HL-60 (cell line): ENCODE measurements around the gene ANKRD44.
A peak's percentile ranks its signal among the peaks of the same experiment; 100 is the strongest.

Experiments
- DNase-seq, 2 experiments: peaks; one replicate each; pipeline ENCODE4 v3.0.0-alpha.2; 2010 to 2020; ENCODE audit warnings: low read depth in 1 of 2, low spot score in 1 of 2
- H3K27ac ChIP-seq: fragments of 250-450 bp; sonication (Bioruptor Pico); replicated peaks from 2 replicates; pipeline ENCODE4 v1.5.1; 2020; ENCODE audit warnings: mild to moderate bottlenecking, moderate library complexity
- H3K27me3 ChIP-seq: fragments of 250-450 bp; sonication (Bioruptor Pico); 2 replicates; pipeline ENCODE4 v1.5.1; 2021; ENCODE audit warnings: mild to moderate bottlenecking, moderate library complexity; ENCODE audit not compliant: insufficient read depth, poor library complexity, severe bottlenecking
- H3K4me3 ChIP-seq: replicated peaks from 2 replicates; pipeline ENCODE4 v1.5.1; 2011; ENCODE audit warnings: mild to moderate bottlenecking, control low read depth, low read length; ENCODE audit not compliant: insufficient read depth
- GABPA ChIP-seq: IDR thresholded peaks from 2 replicates; pipeline ENCODE4 v1.6.1; 2012; ENCODE audit warnings: low read depth
- POLR2AphosphoS5 ChIP-seq: IDR thresholded peaks from 2 replicates; pipeline ENCODE4 v1.6.1; 2012; ENCODE audit warnings: low read depth
- SPI1 ChIP-seq: IDR thresholded peaks from 2 replicates; pipeline ENCODE4 v1.6.1; 2012; ENCODE audit warnings: low read depth, mild to moderate bottlenecking, borderline replicate concordance
- TF ChIP-seq, protein P1 (sequence below): IDR thresholded peaks from 2 replicates; pipeline ENCODE4 v1.6.1; 2012; ENCODE audit warnings: low read depth; ENCODE audit not compliant: insufficient replicate concordance
- TF ChIP-seq, protein P2 (sequence below): IDR thresholded peaks from one replicate; pipeline ENCODE4 v1.5.1; 2011; ENCODE audit warnings: low read length, control low read depth, inconsistent platforms; ENCODE audit not compliant: insufficient read depth

The ANKRD44 gene

DNA sequence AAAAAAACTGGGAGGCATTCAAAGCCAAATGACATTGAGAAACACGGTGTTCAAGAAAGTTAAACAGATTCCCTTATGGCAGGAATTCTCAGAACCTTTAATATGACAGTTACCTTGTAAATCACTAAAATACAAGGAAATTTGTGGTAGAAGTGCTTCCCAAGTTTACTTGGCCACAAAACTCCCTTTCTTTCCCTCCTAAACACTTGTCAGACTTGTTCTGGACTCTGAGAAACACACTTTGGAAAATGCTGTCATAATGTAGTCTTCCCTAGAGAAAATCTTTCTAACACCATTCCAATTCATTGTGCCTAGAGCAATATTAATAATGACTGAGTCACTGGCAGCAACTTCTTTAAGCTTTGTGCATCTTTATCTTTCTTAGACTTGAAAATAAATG lies 140.4 kb downstream of the ANKRD44 start:
- TF ChIP-seq GABPA (no peak), POLR2AphosphoS5 (no peak), SPI1 (no peak)
- Histone ChIP-seq H3K27ac (no peak overlapping the region), H3K4me3 (no peak overlapping the region), H3K27me3 (no peaks in the 10 kb centered on the region)
- DNase-seq: no peak

DNA sequence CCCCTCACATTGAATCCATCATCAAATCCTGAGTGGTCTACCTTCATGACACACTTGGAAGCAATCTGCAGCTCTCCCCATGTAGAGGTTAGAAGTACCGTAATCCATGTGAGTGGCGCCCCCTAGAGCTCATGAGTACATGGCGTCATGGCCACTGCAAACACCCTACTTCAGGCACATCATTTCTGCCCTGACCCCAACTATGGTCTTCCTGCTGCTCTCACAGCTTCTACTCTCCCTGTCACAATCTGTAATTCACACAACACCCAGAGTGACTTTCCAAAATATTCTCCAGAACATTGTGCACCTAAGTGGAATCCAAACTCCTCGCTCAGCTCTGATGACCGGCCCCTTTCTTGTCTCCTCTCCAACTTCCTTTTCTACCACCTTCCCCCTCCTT lies 141.9 kb downstream of the ANKRD44 start:
- TF ChIP-seq, protein P1, sequence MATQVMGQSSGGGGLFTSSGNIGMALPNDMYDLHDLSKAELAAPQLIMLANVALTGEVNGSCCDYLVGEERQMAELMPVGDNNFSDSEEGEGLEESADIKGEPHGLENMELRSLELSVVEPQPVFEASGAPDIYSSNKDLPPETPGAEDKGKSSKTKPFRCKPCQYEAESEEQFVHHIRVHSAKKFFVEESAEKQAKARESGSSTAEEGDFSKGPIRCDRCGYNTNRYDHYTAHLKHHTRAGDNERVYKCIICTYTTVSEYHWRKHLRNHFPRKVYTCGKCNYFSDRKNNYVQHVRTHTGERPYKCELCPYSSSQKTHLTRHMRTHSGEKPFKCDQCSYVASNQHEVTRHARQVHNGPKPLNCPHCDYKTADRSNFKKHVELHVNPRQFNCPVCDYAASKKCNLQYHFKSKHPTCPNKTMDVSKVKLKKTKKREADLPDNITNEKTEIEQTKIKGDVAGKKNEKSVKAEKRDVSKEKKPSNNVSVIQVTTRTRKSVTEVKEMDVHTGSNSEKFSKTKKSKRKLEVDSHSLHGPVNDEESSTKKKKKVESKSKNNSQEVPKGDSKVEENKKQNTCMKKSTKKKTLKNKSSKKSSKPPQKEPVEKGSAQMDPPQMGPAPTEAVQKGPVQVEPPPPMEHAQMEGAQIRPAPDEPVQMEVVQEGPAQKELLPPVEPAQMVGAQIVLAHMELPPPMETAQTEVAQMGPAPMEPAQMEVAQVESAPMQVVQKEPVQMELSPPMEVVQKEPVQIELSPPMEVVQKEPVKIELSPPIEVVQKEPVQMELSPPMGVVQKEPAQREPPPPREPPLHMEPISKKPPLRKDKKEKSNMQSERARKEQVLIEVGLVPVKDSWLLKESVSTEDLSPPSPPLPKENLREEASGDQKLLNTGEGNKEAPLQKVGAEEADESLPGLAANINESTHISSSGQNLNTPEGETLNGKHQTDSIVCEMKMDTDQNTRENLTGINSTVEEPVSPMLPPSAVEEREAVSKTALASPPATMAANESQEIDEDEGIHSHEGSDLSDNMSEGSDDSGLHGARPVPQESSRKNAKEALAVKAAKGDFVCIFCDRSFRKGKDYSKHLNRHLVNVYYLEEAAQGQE: no peak
- TF ChIP-seq POLR2AphosphoS5: no peak
- TF ChIP-seq, protein P2, sequence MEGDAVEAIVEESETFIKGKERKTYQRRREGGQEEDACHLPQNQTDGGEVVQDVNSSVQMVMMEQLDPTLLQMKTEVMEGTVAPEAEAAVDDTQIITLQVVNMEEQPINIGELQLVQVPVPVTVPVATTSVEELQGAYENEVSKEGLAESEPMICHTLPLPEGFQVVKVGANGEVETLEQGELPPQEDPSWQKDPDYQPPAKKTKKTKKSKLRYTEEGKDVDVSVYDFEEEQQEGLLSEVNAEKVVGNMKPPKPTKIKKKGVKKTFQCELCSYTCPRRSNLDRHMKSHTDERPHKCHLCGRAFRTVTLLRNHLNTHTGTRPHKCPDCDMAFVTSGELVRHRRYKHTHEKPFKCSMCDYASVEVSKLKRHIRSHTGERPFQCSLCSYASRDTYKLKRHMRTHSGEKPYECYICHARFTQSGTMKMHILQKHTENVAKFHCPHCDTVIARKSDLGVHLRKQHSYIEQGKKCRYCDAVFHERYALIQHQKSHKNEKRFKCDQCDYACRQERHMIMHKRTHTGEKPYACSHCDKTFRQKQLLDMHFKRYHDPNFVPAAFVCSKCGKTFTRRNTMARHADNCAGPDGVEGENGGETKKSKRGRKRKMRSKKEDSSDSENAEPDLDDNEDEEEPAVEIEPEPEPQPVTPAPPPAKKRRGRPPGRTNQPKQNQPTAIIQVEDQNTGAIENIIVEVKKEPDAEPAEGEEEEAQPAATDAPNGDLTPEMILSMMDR: peak; percentile 71
- no peak overlapping the region for H3K4me3 ChIP-seq
- H3K27ac ChIP-seq: no peak overlapping the region
- H3K27me3 ChIP-seq: no peaks in the 10 kb centered on the region
- peak; percentile 20 to 77 for DNase-seq

DNA sequence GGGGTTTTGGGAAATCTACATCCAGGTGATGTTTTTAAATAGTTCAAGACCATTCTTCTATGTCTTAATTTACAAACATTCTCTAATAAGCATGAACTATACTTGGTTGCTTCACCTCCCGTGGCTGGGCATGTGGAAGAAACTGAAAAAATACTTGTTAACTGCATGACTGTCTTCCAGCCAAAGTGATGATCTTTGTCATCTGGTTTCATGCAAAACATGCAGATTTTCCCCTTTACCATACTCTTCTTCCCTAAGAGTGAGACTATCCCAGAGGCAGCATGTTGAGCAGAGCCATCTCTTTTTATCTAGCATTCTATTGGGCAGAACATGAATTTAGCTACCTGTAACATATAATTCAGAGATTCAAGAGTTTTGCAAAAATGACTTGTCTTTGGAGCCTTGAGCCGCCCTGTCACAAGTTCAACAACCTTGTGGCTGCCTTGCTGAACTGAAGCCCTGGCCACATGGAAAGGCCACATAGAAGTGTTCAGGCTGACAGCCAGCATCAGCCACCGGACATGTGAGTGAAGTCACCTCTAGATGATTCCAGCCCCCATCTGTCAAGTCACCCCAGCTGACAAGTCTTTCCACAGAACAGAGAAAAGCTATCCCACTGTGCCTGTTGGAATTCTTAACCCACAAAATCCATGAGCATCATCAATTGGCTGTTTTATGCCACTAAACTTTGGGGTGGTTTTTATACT lies 142.8 kb downstream of the ANKRD44 start:
- Histone ChIP-seq H3K4me3 (no peak overlapping the region), H3K27ac (no peak overlapping the region), H3K27me3 (no peaks in the 10 kb centered on the region)
- no peak for DNase-seq
- TF ChIP-seq POLR2AphosphoS5: no peak
- TF ChIP-seq SPI1: no peak
- TF ChIP-seq, protein P2: no peak
- TF ChIP-seq, protein P1: no peak
- no peak for TF ChIP-seq GABPA

DNA sequence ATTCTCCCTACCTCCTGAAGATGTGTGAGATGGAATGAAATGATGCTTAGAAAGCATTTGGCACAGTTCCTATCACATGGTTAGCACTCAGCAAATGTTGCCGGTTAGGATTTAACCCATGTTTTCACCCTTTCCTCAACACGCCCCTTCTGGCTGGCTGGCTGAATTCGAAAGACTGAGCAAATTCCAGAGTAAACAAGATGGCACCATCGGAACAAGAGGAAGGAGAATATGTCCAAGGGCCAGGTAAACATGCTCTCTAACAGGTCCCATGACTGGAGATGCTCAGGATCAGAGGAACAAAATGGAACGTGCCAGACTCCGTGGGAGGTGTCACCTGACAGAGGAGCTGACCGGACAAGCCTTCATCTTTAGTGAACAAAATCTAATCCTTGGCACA lies 145.6 kb downstream of the ANKRD44 start:
- TF ChIP-seq GABPA: no peak
- TF ChIP-seq, protein P1: no peak
- TF ChIP-seq, protein P2: no peak
- TF ChIP-seq POLR2AphosphoS5: no peak
- TF ChIP-seq SPI1: no peak
- Histone ChIP-seq H3K27me3 (no peaks in the 10 kb centered on the region), H3K4me3 (no peak overlapping the region), H3K27ac (no peak overlapping the region)
- DNase-seq: no peak
